ENCODE results near the gene FADD.

Gene FADD

GRCh38 chr11:70202920-70203750 lies at the start of gene FADD:
Gene FADD (plus strand): TSS chr11:70203296. CDS start chr11:70203460, 164 bp downstream.
- DNase-seq = peak; percentile 98

DNA sequence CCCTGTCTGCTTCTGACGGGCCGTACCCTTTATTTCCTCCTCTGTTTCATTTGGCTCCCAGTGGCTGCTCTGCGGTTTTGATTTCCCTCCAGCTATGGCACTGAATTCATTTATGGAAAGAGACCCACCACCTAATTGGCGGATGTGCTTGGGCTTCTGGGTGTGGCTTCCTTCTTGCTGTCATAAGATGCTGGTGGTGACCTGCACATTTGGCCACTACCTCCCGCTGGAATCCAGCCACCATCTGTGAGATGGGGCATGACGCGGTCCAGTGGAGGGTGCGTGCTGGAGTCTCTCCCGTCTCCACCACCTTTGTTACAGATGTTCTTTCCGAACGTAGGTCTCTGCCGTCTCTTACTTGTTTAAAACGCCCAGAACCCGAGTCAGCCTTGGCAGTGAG lies 47.7 kb upstream of the FADD start:
- no peak for DNase-seq

GRCh38 chr11:70156291-70157037 lies 46.6 kb upstream of the FADD start:
- DNase-seq = no peak

GRCh38 chr11:70158201-70158600 lies 44.9 kb upstream of the FADD start:
- peak; percentile 25 for DNase-seq

- no peak for DNase-seq
Measured at GRCh38 chr11:70158757-70159389, 44.2 kb upstream of the FADD start.

DNA sequence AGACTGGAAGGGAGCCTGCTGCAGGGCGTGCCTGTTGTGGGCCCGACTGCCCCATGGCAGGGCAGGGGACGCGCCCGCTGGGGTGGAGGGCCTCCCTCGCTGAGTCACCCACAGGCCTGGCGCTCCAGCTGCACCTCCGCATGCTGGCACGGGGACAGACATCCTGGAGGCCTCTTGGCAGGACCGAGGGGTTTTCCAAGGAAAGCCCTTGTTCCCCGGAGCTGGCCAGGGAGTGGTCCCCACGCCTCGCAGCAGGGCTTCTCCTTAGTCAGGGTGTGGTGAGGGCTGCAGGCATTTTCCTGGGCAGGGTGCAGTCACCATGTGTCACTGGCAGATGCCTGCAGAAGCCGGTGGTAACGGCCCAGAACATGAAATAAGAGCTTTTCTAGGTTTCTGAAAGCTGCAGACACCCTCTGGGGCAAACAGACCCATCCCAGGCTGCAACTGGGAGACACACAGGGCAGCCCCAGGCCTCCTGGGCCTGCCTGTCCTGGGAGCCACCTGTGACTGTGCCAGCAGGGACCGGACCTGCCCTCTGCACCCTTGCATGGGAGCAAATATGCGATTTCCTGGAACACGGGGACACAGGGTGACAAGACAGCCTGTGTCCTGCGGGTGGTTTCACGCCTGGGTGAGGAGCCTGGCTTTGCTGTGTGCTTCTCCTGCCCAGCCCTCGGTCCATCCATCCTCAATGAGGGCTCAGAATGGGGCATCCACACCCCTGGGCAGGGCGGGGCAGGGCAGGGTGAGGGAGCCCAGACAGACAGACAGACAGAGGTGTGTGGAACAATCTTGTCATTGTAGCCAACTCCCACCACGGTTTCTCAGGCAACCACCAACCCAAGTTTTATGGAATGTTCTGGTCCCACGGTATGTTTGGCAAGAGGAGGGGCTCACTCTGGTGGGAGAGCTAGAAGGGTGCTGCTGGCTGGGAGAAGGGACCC lies 43.2 kb upstream of the FADD start:
- DNase-seq = peak; percentile 58

- no peak for DNase-seq
Measured at GRCh38 chr11:70161043-70161625, 42.0 kb upstream of the FADD start.

- DNase-seq = no peak
Measured at GRCh38 chr11:70164705-70165104, 38.4 kb upstream of the FADD start.

GRCh38 chr11:70167120-70167519 lies 36.0 kb upstream of the FADD start:
- no peak for DNase-seq

- no peak for DNase-seq
Measured at GRCh38 chr11:70167723-70168404, 35.2 kb upstream of the FADD start.

- DNase-seq = no peak
Measured at GRCh38 chr11:70168405-70168754, 34.7 kb upstream of the FADD start.

GRCh38 chr11:70169127-70169526 lies 34.0 kb upstream of the FADD start:
- no peak for DNase-seq

DNA sequence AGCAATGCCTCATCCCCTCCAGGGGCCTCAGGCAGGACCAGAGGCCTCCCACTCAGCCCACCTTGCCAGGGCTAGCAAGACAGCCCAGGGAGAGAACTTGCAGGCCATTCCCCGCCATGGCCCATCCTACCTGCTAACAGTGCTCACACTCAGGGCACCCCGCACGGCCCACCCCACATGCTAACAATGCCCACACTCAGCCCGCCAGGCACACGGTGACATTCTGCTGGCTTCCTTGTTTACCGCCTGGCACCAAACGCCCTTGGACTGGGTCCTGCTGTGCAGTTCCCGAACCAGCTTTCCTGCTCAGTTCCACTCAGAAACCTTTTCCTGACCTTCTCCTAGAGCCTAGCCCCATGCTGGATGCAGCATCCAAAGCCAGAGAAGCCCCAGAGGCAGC lies 33.5 kb upstream of the FADD start:
- DNase-seq = no peak

DNA sequence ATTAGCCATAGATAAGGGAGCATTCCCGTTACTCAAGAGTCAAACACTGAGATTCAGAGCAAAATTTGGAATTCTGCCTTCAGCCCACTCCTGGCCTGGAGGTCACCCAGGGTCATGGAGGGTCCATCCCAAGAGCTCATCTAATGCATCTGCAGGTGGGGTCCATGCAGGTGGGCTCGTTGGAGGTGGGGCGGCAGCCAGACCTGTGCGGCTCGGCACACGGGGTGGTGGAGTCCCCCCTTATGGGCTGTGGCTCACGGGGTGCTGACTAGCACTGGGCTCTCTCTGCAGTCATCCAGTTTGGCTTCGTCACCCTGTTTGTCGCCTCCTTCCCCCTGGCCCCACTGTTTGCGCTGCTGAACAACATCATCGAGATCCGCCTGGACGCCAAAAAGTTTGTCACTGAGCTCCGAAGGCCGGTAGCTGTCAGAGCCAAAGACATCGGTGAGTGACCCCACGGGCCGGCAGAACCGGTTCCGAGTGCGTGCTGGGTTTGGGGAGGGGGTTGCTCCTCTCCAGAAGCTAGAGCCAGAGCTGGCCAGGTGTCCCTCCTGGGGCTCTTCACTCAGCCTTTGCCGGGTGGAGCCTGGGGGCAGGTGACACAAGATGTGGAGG lies 32.4 kb upstream of the FADD start:
- DNase-seq = no peak

- DNase-seq = no peak
Measured at GRCh38 chr11:70173018-70173417, 30.1 kb upstream of the FADD start.

DNA sequence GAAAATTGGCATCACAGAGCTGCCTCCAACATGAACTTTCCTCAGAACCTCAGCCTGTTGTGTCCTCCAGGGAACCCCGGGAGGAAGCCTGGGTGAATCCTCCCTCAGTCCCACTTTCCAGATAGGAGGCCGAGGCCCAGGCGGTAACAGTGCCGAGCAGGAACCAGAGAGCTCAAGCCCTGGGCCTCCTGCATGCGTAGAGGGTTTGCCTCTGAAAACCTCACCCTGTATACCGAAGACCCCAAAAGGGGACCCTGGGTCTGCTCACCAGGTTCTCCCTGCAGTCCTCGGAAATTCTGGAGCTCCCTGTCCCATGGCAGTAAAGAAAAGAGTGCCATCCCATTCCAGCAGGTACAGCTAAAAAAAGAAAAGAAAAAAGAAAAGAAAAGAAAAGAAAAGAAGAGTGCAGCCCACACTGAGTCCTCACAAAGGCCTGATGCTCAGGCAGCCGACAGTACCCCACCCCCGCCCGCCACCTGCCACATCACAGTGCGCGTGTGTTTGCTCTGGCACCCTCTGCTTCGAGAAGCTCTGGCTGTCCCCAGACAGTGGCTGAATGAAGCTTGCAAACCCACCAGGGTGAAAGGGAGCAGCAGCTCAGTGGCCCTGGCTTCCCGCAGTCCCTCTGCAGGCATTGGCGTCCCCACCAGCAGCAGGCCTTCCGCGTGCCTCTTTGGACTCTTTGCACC lies 28.4 kb upstream of the FADD start:
- peak; percentile 72 for DNase-seq

DNA sequence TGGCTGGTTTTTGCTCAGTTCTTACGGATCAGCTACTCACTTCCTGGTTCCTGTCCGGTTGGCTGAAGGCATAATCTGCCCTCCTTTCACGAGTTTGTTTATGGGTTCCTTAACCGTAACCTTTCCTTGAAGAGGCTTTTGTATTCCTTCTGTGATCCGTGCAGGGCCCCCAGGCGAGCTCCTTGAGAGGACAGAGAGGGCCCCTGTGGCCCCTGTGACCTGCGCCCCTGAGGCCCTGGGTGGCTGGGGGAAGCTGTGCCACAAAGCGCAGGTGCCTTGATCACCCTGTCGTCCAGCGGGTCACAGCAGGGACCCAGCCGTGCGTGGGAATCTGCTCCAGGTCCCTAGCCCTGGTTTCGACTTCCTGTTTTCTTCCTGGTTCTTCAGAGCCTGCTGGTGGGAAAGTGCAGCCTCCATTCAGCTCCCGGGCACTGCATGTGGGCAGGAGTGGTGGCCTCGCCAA lies 27.8 kb upstream of the FADD start:
- DNase-seq = peak; percentile 35

GRCh38 chr11:70176940-70177689 lies 26.0 kb upstream of the FADD start:
- peak; percentile 45 for DNase-seq

GRCh38 chr11:70180906-70181305 lies 22.2 kb upstream of the FADD start:
- no peak for DNase-seq

- DNase-seq = no peak
Measured at GRCh38 chr11:70182266-70182665, 20.8 kb upstream of the FADD start.

Measured in NCI-H69 (cell line).